Hepatocyte (in vitro differentiated cells): ENCODE measurements around the gene UQCRQ. TPM values are rescaled to one million over a fixed set of nuclear protein-coding genes. Genes with fewer than 3 reads are reported as not detected.

ENCODE experiments used
- DNase-seq: peaks from one replicate; pipeline ENCODE4 v3.0.0-alpha.2; 2016; ENCODE audit warnings: low spot score
- H2AFZ ChIP-seq: fragments of 200-600 bp; sonication (generic); 2 replicates; pipeline ENCODE4 v1.6.0; 2016; ENCODE audit warnings: antibody characterized with exemption, mild to moderate bottlenecking
- H3K27ac ChIP-seq: fragments of 200-600 bp; sonication (generic); 2 replicates; pipeline ENCODE4 v1.5.1; 2016; ENCODE audit warnings: mild to moderate bottlenecking
- H3K27me3 ChIP-seq: fragments of 200-600 bp; sonication (generic); 2 replicates; pipeline ENCODE4 v1.6.1; 2016
- H3K36me3 ChIP-seq: fragments of 200-600 bp; sonication (generic); replicated peaks from 2 replicates; pipeline ENCODE4 v1.5.1; 2016; ENCODE audit warnings: low read depth; ENCODE audit not compliant: insufficient read depth
- H3K4me1 ChIP-seq: fragments of 200-600 bp; sonication (generic); 2 replicates; pipeline ENCODE4 v1.5.1; 2016; ENCODE audit warnings: mild to moderate bottlenecking, moderate library complexity; ENCODE audit not compliant: insufficient read depth
- H3K4me2 ChIP-seq: fragments of 200-600 bp; sonication (generic); 2 replicates; pipeline ENCODE4 v1.6.0; 2016
- H3K4me3 ChIP-seq: fragments of 200-600 bp; sonication (generic); 2 replicates; pipeline ENCODE4 v1.5.1; 2016; ENCODE audit warnings: mild to moderate bottlenecking
- H3K79me2 ChIP-seq: fragments of 200-600 bp; sonication (generic); 2 replicates; pipeline ENCODE4 v1.6.0; 2017; ENCODE audit warnings: mild to moderate bottlenecking
- H3K9me2 ChIP-seq: fragments of 200-600 bp; sonication (generic); replicated peaks from 2 replicates; pipeline ENCODE4 v1.6.0; 2017; ENCODE audit warnings: mild to moderate bottlenecking; ENCODE audit not compliant: insufficient read depth
- H3K9me3 ChIP-seq: fragments of 200-600 bp; sonication (generic); 2 replicates; pipeline ENCODE4 v1.5.1; 2016; ENCODE audit warnings: low read depth, mild to moderate bottlenecking
- H4K20me1 ChIP-seq: fragments of 200-600 bp; sonication (generic); 2 replicates; pipeline ENCODE4 v1.6.0; 2016; ENCODE audit warnings: mild to moderate bottlenecking; ENCODE audit not compliant: insufficient read depth, poor library complexity, severe bottlenecking
- CTCF ChIP-seq: fragments of 200-600 bp; sonication (generic); IDR thresholded peaks from 2 replicates; pipeline ENCODE4 v1.5.1; 2016; ENCODE audit warnings: antibody characterized with exemption, mild to moderate bottlenecking; ENCODE audit not compliant: poor library complexity
- EZH2 ChIP-seq: fragments of 200-600 bp; sonication (generic); IDR thresholded peaks from 2 replicates; pipeline ENCODE4 v1.6.1; 2016; ENCODE audit warnings: antibody characterized with exemption, mild to moderate bottlenecking, borderline replicate concordance
- EZH2phosphoT487 ChIP-seq: fragments of 200-600 bp; sonication (generic); IDR thresholded peaks from one replicate; pipeline ENCODE4 v1.6.1; 2018; ENCODE audit warnings: antibody characterized with exemption, mild to moderate bottlenecking, low read depth, moderate library complexity; ENCODE audit not compliant: unreplicated experiment, severe bottlenecking
- WGBS: methylation state at CpG from one replicate; pipeline ENCODE4 v1.1.6; 2016; ENCODE audit warnings: low lambda C conversion rate; ENCODE audit errors: missing lambda C conversion rate; 5-methylcytosine and 5-hydroxymethylcytosine counted together
- polyA plus RNA-seq: library from polyadenylated mRNA; unstranded; fragments of >200 nt; fragmentation: Nextera tagmentation; extraction: Ambion mirVana; gene quantifications from 2 replicates; pipeline ENCODE4 v1.2.1, GENCODE V29; 2016
- total RNA-seq: library from RNA; depleted of rRNA; stranded (reverse); fragments of >200 nt; gene quantifications from 2 replicates; pipeline ENCODE4 v1.2.3, GENCODE V29; 2014

The UQCRQ gene
- total and polyA plus RNA-seq, 2 experiments from 2014 or later = 174 to 1,138 TPM

- H3K79me2 ChIP-seq = no peaks in the 10 kb centered on the region
- no peaks in the 10 kb centered on the region for H3K36me3 ChIP-seq
- 42% methylated on average over 15 of the region's 15 CpGs for WGBS
- TF ChIP-seq EZH2phosphoT487 (no peak), CTCF (peak; percentile 88)
- no peaks in the 10 kb centered on the region for H4K20me1 ChIP-seq
- H3K4me1 ChIP-seq = peaks cover 5% of the 10 kb centered on the region
- no peaks in the 10 kb centered on the region for H3K9me2 ChIP-seq
- no peak overlapping the region for H3K27ac ChIP-seq
- no peak overlapping the region for H3K4me2 ChIP-seq
- no peak overlapping the region for H2AFZ ChIP-seq
- H3K27me3 ChIP-seq = peaks cover under 1% of the 10 kb centered on the region
- peak; percentile 95 for DNase-seq
- no peaks in the 10 kb centered on the region for H3K9me3 ChIP-seq
- H3K4me3 ChIP-seq = no peak overlapping the region
These were observed 46.2 kb upstream of the UQCRQ start for GRCh38 chr5:132820162-132820754.

GRCh38 chr5:132821350-132821749, 45.1 kb upstream of the UQCRQ start:
- Histone ChIP-seq H3K4me2 (no peak overlapping the region), H3K27ac (no peak overlapping the region)
- WGBS = 94% methylated on average over 3 of the region's 3 CpGs

GRCh38 chr5:132821791-132822190, 44.7 kb upstream of the UQCRQ start:
- H3K27ac ChIP-seq = no peak overlapping the region
- no peak overlapping the region for H3K4me3 ChIP-seq
- no peaks in the 10 kb centered on the region for H3K27me3 ChIP-seq
- no peaks in the 10 kb centered on the region for H3K9me3 ChIP-seq
- WGBS = 86% methylated on average over 1 of the region's 1 CpG
- TF ChIP-seq EZH2phosphoT487 (no peak), EZH2 (no peak), CTCF (no peak)
- H4K20me1 ChIP-seq = no peaks in the 10 kb centered on the region
- H3K4me1 ChIP-seq = peaks cover 11% of the 10 kb centered on the region
- H3K9me2 ChIP-seq = no peaks in the 10 kb centered on the region
- H3K4me2 ChIP-seq = no peak overlapping the region
- no peak overlapping the region for H2AFZ ChIP-seq
- H3K79me2 ChIP-seq = no peaks in the 10 kb centered on the region
- no peaks in the 10 kb centered on the region for H3K36me3 ChIP-seq
- DNase-seq = peak; percentile 47

More at GRCh38 chr5:132821350-132821749, 45.1 kb upstream of the UQCRQ start:
- no peak overlapping the region for H2AFZ ChIP-seq
- DNase-seq = no peak
- H4K20me1 ChIP-seq = no peaks in the 10 kb centered on the region
- H3K36me3 ChIP-seq = no peaks in the 10 kb centered on the region
- H3K4me3 ChIP-seq = no peak overlapping the region
- no peaks in the 10 kb centered on the region for H3K79me2 ChIP-seq
- no peaks in the 10 kb centered on the region for H3K27me3 ChIP-seq
- H3K9me2 ChIP-seq = no peaks in the 10 kb centered on the region
- no peaks in the 10 kb centered on the region for H3K9me3 ChIP-seq
- TF ChIP-seq EZH2 (no peak), CTCF (no peak), EZH2phosphoT487 (no peak)
- H3K4me1 ChIP-seq = peaks cover 11% of the 10 kb centered on the region
